GM23248 (cell line): ENCODE measurements around the gene CDKAL1.

Experiments
- EZH2 ChIP-seq: fragments of 200-600 bp; sonication (generic); IDR thresholded peaks from 2 replicates; pipeline ENCODE4 v1.6.1; 2018; ENCODE audit warnings: antibody characterized with exemption, mild to moderate bottlenecking; ENCODE audit not compliant: insufficient read depth, poor library complexity, severe bottlenecking
- EZH2phosphoT487 ChIP-seq: fragments of 200-600 bp; sonication (generic); IDR thresholded peaks from 2 replicates; pipeline ENCODE4 v1.6.1; 2018; ENCODE audit warnings: antibody characterized with exemption, moderate library complexity, mild to moderate bottlenecking, low read depth; ENCODE audit not compliant: insufficient read depth

- TF ChIP-seq EZH2: no peak
- no peak for TF ChIP-seq EZH2phosphoT487
Measured at GRCh38 chr6:20773822-20774221, 239.6 kb downstream of the CDKAL1 start.
